GM18526 (cell line): ENCODE results near the gene CDKAL1.

Source experiments
- POLR2A ChIP-seq: IDR thresholded peaks from 3 replicates; pipeline ENCODE4 v1.6.1; 2011; ENCODE audit not compliant: insufficient read length; ENCODE audit errors: extremely low read depth

Gene CDKAL1

GRCh38 chr6:20933057-20933788, 399.0 kb downstream of the CDKAL1 start:
- no peak for TF ChIP-seq POLR2A

- TF ChIP-seq POLR2A = no peak
Observed at GRCh38 chr6:20936949-20937348, 402.7 kb downstream of the CDKAL1 start.

DNA sequence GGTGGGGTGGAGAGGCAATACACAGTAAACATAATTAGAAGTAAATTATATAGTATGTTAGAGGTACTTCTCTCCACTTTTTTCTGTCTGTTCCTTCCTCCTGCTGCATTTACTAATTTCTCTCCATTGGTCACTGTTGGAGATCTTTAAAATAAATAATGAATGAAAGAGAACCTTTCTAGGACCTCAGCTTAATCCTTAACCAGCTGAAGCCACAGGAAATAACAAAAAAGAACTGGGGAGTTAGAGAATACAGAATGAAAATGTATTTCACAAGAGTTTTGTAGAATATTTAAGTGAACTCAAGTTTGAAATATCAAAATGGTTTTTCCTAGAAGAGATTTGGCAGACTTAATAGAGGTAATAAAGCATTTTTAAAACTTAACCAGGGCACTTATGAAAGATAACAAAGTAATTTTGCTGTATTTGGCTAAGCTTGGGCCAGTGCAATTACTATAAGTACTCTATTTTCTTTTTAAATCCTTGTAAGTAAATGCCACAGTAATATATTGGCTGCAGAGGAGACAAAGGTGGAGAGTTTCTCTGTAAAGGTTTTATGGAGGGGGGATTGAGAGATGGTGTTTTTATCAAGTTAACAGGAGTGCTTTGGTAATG, 405.0 kb downstream of the CDKAL1 start:
- no peak for TF ChIP-seq POLR2A

DNA sequence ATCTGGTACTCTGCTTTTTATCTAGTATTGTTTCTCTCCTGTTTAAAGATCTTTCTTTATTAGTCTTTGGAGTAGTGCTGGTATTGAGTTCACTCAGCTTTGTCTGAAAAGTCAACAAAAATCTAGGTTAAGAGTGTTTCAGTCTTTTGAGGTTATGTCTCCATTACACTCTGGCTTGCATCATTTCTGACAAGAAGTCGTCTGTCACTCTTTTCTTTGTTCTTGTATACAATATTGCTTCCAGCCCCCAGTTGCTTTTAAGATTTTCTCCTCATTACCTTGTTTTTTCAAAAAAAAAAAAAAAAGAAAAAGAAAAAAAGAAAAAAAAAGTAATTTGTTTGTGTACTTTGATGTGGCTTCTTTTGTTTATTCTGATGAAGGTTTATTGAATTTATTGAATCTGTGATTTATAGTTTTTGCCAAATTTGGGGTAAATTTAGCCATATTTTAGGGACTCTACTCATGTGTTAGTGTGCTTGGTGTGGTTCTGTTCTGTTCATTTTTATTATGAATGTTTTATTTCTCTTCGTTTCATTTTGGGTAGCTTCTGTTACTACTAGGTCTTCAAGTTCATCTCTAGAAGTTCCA, 408.9 kb downstream of the CDKAL1 start:
- TF ChIP-seq POLR2A = no peak

- TF ChIP-seq POLR2A = no peak
Observed at GRCh38 chr6:20943922-20944321, 409.7 kb downstream of the CDKAL1 start.

DNA sequence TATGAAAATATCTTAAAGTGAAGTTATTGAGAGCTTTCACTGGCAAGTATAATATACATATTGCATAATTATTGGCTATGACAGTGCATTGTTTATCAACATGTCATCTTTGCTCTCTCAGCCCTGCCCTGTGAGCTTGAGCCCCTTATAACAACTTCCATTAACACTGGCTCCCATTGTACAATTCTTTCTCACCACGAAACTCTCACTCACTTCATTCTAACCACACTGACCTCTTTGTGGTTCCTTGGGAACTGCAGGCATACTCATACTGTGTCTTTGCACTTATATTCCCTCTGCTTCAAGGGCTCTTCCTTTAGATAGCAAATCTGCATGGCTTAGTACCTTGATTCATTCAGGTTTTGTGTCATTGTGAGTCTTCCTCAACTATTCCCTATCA, 411.8 kb downstream of the CDKAL1 start:
- no peak for TF ChIP-seq POLR2A

- no peak for TF ChIP-seq POLR2A
Observed at GRCh38 chr6:20946890-20947289, 412.6 kb downstream of the CDKAL1 start.

- TF ChIP-seq POLR2A = no peak
Observed at GRCh38 chr6:20947977-20948376, 413.7 kb downstream of the CDKAL1 start.

- TF ChIP-seq POLR2A = no peak
Observed at GRCh38 chr6:20948556-20948955, 414.3 kb downstream of the CDKAL1 start.

DNA sequence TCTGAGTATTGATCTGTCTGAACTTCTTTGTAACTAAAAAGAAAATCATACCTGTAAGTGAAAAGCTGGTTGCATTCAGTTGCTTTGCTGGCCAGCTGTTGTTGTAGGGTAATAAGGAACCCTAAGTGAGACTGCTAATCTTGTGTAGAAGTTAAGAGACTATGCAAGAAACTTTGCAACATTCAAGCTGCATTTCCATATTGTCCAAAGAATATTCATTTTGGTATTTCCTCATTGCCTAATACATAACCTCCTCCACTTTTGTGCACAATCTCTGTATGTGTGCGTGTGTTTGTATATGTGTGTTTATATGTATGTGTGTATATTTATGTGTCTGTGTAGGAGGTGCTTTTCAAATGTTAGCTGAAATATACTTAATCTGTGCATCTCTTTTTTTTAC, 414.9 kb downstream of the CDKAL1 start:
- no peak for TF ChIP-seq POLR2A

DNA sequence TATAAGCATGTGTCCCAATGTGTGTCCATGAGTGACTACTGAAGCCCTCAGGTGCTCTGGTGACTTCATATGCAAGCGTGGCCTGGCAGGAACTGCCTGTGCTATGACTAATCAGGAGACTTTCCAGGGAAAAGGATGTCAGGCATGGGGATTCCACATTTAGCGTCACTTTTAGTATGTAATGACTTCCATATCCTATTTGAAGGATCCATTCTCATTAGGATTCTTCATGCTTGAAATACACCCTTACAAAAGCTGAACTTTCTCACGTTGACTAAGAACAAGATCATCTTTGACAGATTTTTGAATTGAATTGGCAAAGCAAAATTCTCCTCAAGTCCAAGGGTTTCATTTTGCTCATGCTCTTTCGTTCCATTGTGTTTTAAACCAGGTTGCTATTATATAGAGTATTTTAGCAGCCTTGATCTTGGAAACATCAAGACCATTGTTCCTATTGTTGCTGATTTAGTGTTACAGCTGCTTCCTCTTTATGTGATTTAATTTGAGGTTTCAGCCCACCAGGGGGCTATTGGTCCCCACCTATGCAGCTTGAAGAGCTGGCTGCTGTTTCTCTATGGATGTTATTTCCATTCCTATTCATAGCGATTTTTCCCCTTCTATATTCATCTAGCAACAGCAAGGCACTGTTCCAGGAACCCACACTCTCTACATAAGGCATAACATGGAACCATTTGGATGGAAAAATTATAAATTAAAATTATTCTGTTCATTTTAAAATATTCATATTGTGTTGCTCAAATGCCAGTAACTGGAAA, 418.6 kb downstream of the CDKAL1 start:
- no peak for TF ChIP-seq POLR2A

DNA sequence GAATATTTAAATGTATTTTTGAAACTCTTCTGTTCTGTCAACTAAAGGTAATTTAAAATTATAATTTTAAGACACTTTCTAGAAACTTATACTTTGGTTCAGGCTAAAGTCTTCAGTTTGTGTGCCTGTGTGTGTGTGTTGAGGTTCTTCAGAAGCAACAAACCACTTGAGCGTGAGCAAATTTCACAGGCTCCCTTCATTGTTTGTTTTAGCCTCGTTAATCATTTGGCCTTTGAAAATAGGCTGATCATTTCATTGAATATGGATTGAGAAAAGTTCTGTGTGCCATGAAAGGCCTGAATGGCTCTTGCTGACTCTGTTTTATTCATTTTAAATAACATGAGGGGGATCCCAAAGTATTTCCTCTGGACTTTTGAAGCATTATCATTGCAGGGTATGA, 420.1 kb downstream of the CDKAL1 start:
- no peak for TF ChIP-seq POLR2A

DNA sequence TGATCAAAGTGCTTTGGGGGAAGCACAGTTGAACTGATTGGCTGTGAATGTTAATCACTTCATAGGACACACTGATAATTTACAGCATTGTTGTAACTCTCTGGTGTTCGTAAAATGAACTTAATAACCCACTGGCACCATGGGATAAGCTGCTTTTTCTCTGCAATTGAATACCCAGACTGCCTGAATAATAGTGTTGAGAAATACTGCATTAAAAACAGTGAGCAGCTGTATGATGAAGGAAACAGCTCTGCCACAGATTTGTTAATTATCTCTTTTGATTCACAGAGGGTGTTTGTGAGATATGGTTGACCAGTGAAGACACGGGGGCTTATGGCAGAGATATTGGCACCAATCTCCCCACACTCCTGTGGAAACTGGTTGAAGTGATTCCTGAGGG, 420.9 kb downstream of the CDKAL1 start:
- TF ChIP-seq POLR2A = no peak

DNA sequence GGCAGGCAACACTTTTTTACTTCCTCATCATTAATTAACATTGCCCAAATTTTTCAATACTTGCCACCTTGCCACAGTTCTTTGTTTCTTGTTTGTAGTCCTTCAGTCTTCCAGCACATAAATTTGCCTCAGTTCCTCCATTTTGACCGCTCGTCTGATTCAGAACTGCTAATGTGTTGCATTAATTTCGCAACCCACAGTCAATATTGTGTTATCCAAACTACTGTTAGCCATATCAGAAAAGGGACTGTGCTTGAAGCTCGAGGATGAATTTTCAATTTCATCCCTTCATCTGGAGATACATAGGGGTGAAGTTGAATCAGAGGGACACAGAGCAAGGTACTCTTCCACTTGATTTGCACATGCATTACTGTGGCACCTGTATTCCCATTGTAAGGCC, 421.5 kb downstream of the CDKAL1 start:
- TF ChIP-seq POLR2A = no peak

- TF ChIP-seq POLR2A = no peak
Observed at GRCh38 chr6:20960067-20960466, 425.8 kb downstream of the CDKAL1 start.

DNA sequence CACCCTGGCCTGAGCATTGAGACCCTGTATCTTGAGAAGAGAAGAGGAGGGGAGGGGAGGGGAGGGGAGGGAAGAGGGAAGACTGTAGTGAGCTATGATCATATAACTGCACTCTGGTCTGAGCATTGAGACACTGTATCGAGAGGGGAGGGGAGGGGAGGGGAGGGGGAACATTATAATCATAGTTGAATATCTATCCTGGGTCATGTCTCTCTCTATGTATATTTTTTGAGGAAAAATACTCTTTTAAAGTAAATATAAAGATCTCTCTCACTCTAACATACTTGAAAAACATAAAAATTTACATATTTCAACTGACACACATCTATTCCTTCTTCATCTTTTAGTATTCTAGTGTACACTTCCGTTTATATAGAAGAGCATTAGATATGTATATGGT, 431.0 kb downstream of the CDKAL1 start:
- TF ChIP-seq POLR2A = no peak
